Activated CD8-positive, alpha-beta T cell treated with anti-CD3 and anti-CD28 coated beads for 36 hours (primary cell): ENCODE results near the gene EPHB1. TPM values are rescaled to one million over a fixed set of nuclear protein-coding genes. Genes with fewer than 3 reads are reported as not detected.
A peak's percentile ranks its signal among the peaks of the same experiment; 100 is the strongest.

Source experiments
- ATAC-seq: fragments of 200-7000 bp; cut with Tn5 transposase; one replicate; pipeline ENCODE4 v1.10.0; 2021; ENCODE audit warnings: mild to moderate bottlenecking, moderate library complexity
- CTCF ChIA-PET: fragments of 350-600 bp; sonication (Branson Sonifier 250); formaldehyde crosslinking; loops from one replicate; lab custom pipeline; 2021; ENCODE audit warnings: antibody characterized with exemption; lab: Charles Lee
- POLR2A ChIA-PET: fragments of 350-600 bp; sonication (Branson Sonifier 250); formaldehyde crosslinking; loops from one replicate; lab custom pipeline; 2021; ENCODE audit warnings: antibody characterized with exemption; lab: Charles Lee
- DNase-seq: peaks from one replicate; pipeline ENCODE4 v3.0.0-alpha.2; 2020
- H3K27ac Mint-ChIP-seq: one replicate; pipeline ENCODE4 v1.8.0; 2021; ENCODE audit warnings: mild to moderate bottlenecking, mixed read lengths
- H3K27me3 Mint-ChIP-seq: one replicate; pipeline ENCODE4 v1.8.0; 2021; ENCODE audit warnings: mixed read lengths
- H3K36me3 Mint-ChIP-seq: one replicate; pipeline ENCODE4 v1.8.0; 2021; ENCODE audit warnings: low read depth, mixed read lengths
- H3K4me1 Mint-ChIP-seq: one replicate; pipeline ENCODE4 v1.8.0; 2021; ENCODE audit warnings: low read depth, mixed read lengths
- H3K4me3 Mint-ChIP-seq: one replicate; pipeline ENCODE4 v1.8.0; 2021; ENCODE audit warnings: mild to moderate bottlenecking, moderate library complexity, mixed read lengths
- H3K9me3 Mint-ChIP-seq: one replicate; pipeline ENCODE4 v1.8.0; 2021; ENCODE audit warnings: mixed read lengths
- CTCF ChIP-seq: fragments of 200-600 bp; IDR thresholded peaks from one replicate; pipeline ENCODE4 v1.8.0; 2022; ENCODE audit warnings: antibody characterized with exemption, mild to moderate bottlenecking
- intact Hi-C: fragments of 100-400 bp; cut with micrococcal nuclease; formaldehyde crosslinking; loops from one replicate; pipeline ENCODE4 v1.10.0; 2022
- total RNA-seq, 2 experiments: library from RNA; stranded (reverse); gene quantifications; one replicate each; pipeline ENCODE4 v1.2.3, GENCODE V29; 2021

Gene EPHB1
- total RNA-seq, 2 experiments from 2014 or later: 0.78 TPM; not detected in 1

DNA sequence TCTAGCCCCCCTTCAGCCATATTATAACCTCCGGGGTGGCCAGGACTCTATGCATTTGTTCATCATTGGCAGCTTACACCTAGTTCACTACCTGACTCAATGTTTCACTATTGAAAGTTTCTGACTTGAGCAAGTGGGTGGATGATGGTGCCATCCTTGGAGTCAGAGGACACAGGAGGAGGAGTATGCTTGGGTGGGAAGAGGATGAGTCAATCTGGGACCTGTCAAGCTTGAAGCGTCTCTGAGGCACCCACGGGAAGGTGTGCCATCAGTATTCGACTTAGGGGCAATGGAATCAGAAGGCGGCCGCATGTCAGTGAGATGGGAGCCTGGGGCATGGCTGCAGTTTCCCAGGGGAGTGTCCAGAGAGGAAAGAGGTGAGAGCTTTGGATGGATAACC, 133.3 kb downstream of the EPHB1 start:
- ATAC-seq: no peak
- H3K4me3 Mint-ChIP-seq: no peak overlapping the region
- no peaks in the 10 kb centered on the region for H3K27me3 Mint-ChIP-seq
- CTCF ChIA-PET: no interaction called here
- POLR2A ChIA-PET: no interaction called here
- H3K27ac Mint-ChIP-seq: no peak overlapping the region
- DNase-seq: no peak
- no peaks in the 10 kb centered on the region for H3K36me3 Mint-ChIP-seq
- no peak for TF ChIP-seq CTCF
- intact Hi-C loops: no loop called here
- H3K9me3 Mint-ChIP-seq: no peaks in the 10 kb centered on the region
- peaks cover 2% of the 10 kb centered on the region for H3K4me1 Mint-ChIP-seq

DNA sequence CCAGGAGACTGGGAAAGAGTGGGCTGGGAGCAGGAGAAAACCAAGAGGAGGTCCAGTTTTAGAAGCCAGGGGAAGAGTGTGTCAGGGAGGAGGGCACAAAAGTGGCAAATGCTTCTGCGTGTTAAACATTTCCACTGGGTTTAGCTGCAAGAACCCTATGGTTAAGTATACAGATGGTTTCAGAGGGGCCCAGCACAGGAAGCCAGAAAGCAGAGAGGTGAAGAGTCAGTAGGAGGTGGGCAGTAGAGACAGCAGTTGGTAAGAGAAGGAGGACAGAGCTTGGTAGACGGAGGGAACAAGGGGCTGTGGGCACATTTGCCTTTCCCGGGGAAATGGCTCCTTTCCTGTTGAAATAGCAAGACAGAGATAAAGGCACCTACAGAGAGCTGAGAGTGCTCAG, 133.8 kb downstream of the EPHB1 start:
- intact Hi-C loops: no loop called here
- no peak for TF ChIP-seq CTCF
- Mint-ChIP-seq H3K36me3 (no peaks in the 10 kb centered on the region), H3K4me1 (peaks cover 2% of the 10 kb centered on the region), H3K27ac (no peak overlapping the region), H3K27me3 (no peaks in the 10 kb centered on the region), H3K9me3 (no peaks in the 10 kb centered on the region), H3K4me3 (no peak overlapping the region)
- ChIA-PET CTCF (no interaction called here), POLR2A (no interaction called here)
- ATAC-seq (no peak), DNase-seq (no peak)

GRCh38 chr3:134929976-134930375, 134.9 kb downstream of the EPHB1 start:
- TF ChIP-seq CTCF: no peak
- intact Hi-C loops: no loop called here
- Mint-ChIP-seq H3K27ac (no peak overlapping the region), H3K36me3 (no peaks in the 10 kb centered on the region), H3K9me3 (no peaks in the 10 kb centered on the region), H3K4me1 (peaks cover 2% of the 10 kb centered on the region), H3K27me3 (no peaks in the 10 kb centered on the region), H3K4me3 (no peak overlapping the region)
- CTCF ChIA-PET: no interaction called here
- POLR2A ChIA-PET: no interaction called here
- ATAC-seq (peak; percentile 55), DNase-seq (no peak)

DNA sequence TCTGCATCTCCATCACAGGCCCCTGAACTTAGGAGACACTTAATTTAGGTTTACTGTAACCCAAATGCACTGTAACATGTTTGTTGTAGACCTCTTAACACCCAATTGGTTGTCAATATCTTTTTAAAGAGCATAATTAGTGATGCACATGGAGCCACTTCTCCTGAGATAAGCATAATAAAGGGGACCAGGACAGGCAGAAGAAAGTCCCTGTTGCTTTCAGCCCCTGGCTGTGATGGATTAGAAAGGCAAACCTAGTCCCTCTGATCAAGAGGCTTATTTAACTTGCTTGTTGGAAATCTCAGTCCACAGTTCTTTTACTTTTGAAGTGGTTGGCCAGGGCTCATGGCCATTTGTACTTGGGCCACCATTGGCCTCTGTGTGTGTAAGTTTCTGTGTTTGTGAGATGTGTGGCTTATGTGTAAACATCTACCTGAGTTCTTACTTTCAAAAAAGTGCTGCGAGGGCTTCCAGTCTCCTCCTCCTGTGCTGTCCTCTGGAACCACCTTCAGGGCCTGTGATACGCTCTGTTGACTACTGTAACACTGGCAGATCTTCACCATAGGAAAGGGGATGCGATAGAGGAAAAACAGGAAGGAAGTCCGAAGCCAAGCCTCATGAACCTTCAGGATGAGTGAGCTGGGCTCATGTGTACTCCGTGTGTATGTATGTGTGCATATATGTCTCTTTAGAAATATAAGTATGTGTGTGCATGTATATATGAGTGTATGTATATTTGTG, 136.2 kb downstream of the EPHB1 start:
- ChIA-PET POLR2A (no interaction called here), CTCF (no interaction called here)
- DNase-seq: no peak
- no peak for TF ChIP-seq CTCF
- ATAC-seq: no peak
- Mint-ChIP-seq H3K4me1 (peaks cover 2% of the 10 kb centered on the region), H3K4me3 (no peak overlapping the region), H3K27me3 (no peaks in the 10 kb centered on the region), H3K27ac (no peak overlapping the region), H3K36me3 (no peaks in the 10 kb centered on the region), H3K9me3 (no peaks in the 10 kb centered on the region)
- intact Hi-C loops: no loop called here

GRCh38 chr3:134932035-134932434, 137.0 kb downstream of the EPHB1 start:
- H3K27me3 Mint-ChIP-seq: no peaks in the 10 kb centered on the region
- DNase-seq (no peak), ATAC-seq (no peak)
- TF ChIP-seq CTCF: no peak
- no peak overlapping the region for H3K4me3 Mint-ChIP-seq
- no peak overlapping the region for H3K27ac Mint-ChIP-seq
- H3K9me3 Mint-ChIP-seq: no peaks in the 10 kb centered on the region
- no peaks in the 10 kb centered on the region for H3K36me3 Mint-ChIP-seq
- POLR2A ChIA-PET: no interaction called here
- CTCF ChIA-PET: no interaction called here
- peaks cover 2% of the 10 kb centered on the region for H3K4me1 Mint-ChIP-seq
- intact Hi-C loops: no loop called here
